ENCODE data around the gene CCR2.
A peak's percentile ranks its signal among the peaks of the same experiment; 100 is the strongest.

CCR2 gene

DNA sequence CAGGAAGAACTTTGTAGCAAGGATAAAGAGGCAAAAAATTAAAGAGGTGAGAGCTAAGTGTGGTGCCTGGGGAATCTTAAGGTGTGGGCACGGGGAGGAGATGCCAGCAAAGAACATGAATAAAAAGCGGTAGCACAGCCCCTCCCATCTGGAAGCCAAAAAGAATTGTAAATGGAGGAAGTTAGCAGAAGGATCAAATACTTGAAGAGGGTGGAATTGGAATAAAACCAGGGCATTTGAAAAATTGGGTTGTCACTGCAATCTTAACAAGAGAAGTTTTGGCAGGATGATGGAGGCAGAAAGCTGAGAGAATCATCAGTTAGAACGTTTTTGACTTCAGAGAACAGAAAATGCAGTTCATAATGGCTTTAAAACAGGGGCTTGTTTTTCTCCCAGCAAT lies 2.4 kb downstream of the CCR2 start:
- no peak for DNase-seq

DNA sequence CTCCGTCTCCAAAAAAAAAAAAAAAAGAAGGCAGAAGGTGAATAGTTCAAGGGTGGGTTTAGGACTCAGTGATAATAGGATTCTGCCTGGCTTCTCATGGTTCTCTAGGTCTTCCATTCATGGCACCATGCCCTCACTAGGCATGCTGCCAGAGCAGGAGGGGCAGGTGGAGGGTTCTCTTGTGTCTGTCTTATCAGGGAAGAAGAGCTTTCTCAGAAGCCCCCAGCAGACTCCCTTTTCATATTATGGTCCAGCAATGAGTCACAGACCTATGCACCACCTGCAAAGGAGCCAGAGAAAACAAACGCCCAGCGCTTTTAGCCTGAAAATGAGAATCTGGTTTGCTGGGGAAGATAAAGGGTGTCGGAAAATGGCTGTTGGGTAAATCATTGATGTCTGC lies 3.0 kb downstream of the CCR2 start:
- no peak for DNase-seq

DNA sequence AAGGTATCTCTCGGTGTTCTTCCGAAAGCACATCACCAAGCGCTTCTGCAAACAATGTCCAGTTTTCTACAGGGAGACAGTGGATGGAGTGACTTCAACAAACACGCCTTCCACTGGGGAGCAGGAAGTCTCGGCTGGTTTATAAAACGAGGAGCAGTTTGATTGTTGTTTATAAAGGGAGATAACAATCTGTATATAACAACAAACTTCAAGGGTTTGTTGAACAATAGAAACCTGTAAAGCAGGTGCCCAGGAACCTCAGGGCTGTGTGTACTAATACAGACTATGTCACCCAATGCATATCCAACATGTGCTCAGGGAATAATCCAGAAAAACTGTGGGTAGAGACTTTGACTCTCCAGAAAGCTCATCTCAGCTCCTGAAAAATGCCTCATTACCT lies 4.6 kb downstream of the CCR2 start:
- no peak for DNase-seq

DNA sequence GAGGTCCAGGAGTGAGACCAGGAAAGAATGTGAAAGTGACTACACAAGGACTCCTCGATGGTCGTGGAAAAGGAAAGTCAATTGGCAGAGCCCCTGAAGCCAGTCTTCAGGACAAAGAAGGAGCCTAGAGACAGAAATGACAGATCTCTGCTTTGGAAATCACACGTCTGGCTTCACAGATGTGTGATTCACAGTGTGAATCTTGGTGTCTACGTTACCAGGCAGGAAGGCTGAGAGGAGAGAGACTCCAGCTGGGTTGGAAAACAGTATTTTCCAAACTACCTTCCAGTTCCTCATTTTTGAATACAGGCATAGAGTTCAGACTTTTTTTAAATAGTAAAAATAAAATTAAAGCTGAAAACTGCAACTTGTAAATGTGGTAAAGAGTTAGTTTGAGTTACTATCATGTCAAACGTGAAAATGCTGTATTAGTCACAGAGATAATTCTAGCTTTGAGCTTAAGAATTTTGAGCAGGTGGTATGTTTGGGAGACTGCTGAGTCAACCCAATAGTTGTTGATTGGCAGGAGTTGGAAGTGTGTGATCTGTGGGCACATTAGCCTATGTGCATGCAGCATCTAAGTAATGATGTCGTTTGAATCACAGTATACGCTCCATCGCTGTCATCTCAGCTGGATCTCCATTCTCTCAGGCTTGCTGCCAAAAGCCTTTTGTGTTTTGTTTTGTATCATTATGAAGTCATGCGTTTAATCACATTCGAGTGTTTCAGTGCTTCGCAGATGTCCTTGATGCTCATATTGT lies 6.0 kb downstream of the CCR2 start:
- DNase-seq, result no peak

DNA sequence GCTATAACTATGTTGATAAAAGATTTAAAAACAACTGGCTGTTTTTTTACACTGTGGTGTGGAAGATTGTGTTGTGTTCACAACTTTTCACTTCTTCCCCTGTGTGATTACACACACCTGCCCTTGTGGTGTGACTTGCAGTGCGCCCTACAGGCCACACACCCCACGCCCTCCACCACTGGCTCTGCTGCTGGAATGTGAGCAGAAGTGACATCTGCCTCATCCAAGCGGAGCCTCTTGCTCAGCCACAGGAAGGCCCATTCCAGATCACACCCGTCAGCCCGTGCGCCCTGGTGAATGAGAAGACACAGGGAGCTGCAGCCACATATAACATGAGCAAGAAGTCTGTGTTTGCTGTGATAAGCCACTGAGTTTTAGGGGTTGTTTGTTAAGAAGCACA lies 7.0 kb downstream of the CCR2 start:
- no peak for DNase-seq

DNA sequence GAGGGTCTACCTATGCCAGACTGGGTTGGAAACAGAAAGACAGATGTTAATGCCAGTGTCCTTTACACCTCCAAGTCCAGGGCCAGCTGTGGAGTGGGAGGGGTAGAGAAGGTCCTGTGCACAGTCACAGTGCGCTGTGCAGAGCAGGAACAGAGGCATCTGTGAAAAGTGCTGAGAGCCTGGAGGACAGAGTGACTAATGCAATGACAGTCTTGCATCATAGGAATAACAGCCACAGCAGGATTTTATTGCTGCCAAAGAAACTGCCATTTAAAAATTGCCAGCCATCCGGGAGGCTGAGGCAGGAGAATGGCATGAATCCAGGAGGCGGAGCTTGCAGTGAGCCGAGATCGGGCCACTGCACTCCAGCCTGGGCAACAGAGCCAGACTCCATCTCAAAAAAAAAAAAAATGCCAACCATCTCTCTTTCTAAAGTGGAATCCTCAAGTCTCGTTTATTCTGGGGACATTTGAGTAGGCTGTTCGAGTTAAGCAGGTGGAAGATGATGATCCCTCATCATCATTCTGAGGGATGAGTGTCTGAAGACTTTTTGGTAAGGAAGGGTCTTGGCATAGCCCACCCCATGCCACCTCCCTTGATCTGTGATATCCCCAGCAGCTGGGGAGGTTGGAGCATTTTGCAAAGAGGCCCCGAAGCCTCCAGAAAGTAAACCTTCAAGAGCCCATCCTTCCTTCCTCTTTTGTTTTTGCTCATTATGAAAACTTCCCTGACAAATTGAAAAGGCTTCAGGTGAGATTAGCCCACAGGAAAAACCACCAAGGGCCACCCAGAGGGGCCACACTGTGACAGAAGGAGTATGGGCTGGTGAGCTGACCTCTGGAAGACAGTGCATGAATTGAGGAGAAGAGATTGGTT lies 7.7 kb downstream of the CCR2 start:
- DNase-seq, result no peak

DNA sequence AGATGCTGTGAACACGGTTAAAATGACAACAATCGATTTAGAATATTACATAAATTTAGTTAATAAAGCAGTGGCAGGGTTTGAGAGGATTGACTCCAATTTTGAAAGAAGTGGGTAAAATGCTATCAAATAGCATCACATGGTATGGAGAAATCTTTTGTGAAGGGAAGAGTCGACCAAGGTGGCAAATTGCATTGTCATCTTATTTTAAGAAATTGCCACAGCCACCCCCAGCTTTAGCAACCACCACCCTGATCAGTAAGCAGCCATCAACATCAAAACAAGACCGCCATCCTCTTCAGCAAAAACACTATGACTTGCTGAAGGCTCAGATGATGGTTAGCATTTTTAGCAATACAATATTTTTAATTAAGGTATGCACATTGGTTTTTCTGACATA lies 11.1 kb downstream of the CCR2 start:
- DNase-seq, result no peak

DNA sequence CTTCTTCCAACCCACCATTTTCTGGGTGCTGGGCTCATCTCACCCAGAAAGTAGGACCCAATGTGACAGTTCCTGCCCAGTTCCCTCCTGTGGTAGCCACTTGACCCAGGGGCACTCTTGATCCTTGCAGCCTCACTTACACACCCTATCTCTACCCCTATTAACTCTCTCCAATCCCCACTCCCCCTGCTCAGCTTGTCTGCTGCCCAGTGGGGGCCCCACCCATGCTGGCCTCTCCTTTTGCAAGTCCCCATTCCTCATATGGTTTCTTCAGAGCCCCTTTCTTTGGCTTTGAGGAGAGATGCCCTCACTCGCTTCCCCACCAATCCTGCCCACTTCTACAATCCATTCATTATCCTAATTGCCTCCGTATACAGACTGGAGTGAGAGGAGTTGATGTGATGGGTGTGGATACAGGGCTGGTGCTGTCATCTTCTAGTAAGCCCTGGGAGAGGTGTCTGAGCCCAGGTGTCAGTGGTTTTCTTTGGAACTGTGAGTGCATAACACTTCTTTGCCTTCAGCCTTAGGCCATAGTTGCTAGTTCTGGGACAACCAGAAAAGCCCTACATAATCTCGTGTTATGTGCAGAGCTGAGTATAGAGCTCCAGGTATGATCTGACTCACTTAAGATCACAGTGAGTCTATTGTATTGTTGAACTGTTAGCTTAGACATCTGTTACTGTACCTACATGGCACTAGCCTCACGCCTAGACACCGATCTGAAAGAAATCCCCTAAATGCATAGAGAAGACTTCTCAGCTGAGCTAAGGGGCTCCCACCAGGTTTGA lies 12.0 kb downstream of the CCR2 start:
- no peak for DNase-seq

DNA sequence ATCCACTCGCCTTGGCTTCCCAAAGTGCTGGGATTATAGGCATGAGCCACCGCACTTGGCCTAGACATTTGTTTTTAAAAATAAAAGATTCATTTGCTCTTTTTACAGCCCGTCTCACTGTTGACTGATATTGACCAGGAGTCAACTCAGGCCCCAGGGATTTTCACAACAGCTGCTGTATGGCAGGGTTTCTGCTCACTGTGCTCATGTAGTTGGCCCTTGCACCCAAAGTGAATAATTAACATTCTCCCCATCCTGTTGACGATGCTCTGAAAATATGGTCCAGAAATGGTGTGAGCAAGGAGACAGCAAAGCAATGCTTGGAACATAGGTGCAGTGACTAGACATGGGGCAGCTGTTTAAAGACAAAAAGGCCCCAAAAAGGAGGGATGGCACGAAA lies 13.9 kb downstream of the CCR2 start:
- DNase-seq, result no peak

DNA sequence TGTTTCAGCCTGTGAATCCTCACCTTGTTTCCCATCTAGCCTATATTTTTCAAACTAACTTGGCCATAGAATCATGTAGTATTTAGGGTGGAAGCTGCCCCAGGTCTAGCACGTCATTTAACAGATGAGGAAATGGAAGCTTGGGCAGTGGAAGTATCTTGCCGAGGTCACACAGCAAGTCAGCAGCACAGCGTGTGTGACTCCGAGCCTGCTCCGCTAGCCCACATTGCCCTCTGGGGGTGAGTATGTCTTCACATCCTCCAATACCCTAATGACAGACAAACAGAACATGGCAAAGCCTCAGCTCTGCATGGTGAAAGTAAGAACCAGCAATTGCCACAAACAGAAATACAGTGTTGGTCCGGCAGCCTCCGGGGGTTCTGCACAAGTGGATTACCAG lies 14.7 kb downstream of the CCR2 start:
- peak; percentile 43 to 51 for DNase-seq

DNA sequence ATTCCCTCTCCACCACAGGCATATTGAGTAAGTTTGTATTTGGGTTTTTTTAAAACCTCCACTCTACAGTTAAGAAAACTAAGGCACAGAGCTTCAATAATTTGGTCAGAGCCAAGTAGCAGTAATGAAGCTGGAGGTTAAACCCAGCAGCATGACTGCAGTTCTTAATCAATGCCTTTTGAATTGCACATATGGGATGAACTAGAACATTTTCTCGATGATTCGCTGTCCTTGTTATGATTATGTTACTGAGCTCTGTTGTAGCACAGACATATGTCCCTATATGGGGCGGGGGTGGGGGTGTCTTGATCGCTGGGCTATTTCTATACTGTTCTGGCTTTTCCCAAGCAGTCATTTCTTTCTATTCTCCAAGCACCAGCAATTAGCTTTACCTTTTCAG lies 15.2 kb downstream of the CCR2 start:
- no peak for DNase-seq

DNA sequence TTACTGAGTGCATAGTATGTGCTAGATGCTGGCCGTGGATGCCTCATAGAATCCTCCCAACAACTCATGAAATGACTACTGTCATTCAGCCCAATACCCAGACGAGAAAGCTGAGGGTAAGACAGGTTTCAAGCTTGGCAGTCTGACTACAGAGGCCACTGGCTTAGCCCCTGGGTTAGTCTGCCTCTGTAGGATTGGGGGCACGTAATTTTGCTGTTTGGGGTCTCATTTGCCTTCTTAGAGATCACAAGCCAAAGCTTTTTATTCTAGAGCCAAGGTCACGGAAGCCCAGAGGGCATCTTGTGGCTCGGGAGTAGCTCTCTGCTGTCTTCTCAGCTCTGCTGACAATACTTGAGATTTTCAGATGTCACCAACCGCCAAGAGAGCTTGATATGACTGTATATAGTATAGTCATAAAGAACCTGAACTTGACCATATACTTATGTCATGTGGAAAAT lies 15.8 kb downstream of the CCR2 start:
- DNase-seq, result no peak

DNA sequence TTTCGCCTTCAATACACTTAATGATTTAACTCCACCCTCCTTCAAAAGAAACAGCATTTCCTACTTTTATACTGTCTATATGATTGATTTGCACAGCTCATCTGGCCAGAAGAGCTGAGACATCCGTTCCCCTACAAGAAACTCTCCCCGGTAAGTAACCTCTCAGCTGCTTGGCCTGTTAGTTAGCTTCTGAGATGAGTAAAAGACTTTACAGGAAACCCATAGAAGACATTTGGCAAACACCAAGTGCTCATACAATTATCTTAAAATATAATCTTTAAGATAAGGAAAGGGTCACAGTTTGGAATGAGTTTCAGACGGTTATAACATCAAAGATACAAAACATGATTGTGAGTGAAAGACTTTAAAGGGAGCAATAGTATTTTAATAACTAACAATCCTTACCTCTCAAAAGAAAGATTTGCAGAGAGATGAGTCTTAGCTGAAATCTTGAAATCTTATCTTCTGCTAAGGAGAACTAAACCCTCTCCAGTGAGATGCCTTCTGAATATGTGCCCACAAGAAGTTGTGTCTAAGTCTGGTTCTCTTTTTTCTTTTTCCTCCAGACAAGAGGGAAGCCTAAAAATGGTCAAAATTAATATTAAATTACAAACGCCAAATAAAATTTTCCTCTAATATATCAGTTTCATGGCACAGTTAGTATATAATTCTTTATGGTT lies 17.1 kb downstream of the CCR2 start, which contains the start of gene CCR5:
TSS of gene CCR5 (plus strand) at position 108 of the 680 bp plus-strand sequence. CDS start 1,957 bp downstream, outside the sequence.
- no peak for DNase-seq

DNA sequence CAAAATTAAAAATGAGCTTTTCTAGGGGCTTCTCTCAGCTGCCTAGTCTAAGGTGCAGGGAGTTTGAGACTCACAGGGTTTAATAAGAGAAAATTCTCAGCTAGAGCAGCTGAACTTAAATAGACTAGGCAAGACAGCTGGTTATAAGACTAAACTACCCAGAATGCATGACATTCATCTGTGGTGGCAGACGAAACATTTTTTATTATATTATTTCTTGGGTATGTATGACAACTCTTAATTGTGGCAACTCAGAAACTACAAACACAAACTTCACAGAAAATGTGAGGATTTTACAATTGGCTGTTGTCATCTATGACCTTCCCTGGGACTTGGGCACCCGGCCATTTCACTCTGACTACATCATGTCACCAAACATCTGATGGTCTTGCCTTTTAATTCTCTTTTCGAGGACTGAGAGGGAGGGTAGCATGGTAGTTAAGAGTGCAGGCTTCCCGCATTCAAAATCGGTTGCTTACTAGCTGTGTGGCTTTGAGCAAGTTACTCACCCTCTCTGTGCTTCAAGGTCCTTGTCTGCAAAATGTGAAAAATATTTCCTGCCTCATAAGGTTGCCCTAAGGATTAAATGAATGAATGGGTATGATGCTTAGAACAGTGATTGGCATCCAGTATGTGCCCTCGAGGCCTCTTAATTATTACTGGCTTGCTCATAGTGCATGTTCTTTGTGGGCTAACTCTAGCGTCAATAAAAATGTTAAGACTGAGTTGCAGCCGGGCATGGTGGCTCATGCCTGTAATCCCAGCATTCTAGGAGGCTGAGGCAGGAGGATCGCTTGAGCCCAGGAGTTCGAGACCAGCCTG lies 17.8 kb downstream of the CCR2 start:
- DNase-seq, result no peak

DNA sequence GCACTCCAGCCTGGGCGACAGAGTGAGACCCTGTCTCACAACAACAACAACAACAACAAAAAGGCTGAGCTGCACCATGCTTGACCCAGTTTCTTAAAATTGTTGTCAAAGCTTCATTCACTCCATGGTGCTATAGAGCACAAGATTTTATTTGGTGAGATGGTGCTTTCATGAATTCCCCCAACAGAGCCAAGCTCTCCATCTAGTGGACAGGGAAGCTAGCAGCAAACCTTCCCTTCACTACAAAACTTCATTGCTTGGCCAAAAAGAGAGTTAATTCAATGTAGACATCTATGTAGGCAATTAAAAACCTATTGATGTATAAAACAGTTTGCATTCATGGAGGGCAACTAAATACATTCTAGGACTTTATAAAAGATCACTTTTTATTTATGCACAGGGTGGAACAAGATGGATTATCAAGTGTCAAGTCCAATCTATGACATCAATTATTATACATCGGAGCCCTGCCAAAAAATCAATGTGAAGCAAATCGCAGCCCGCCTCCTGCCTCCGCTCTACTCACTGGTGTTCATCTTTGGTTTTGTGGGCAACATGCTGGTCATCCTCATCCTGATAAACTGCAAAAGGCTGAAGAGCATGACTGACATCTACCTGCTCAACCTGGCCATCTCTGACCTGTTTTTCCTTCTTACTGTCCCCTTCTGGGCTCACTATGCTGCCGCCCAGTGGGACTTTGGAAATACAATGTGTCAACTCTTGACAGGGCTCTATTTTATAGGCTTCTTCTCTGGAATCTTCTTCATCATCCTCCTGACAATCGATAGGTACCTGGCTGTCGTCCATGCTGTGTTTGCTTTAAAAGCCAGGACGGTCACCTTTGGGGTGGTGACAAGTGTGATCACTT lies 18.8 kb downstream of the CCR2 start:
- no peak for DNase-seq

DNA sequence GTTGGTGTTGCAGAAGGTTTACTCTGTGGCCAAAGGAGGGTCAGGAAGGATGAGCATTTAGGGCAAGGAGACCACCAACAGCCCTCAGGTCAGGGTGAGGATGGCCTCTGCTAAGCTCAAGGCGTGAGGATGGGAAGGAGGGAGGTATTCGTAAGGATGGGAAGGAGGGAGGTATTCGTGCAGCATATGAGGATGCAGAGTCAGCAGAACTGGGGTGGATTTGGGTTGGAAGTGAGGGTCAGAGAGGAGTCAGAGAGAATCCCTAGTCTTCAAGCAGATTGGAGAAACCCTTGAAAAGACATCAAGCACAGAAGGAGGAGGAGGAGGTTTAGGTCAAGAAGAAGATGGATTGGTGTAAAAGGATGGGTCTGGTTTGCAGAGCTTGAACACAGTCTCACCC lies 20.8 kb downstream of the CCR2 start:
- DNase-seq, result no peak

DNA sequence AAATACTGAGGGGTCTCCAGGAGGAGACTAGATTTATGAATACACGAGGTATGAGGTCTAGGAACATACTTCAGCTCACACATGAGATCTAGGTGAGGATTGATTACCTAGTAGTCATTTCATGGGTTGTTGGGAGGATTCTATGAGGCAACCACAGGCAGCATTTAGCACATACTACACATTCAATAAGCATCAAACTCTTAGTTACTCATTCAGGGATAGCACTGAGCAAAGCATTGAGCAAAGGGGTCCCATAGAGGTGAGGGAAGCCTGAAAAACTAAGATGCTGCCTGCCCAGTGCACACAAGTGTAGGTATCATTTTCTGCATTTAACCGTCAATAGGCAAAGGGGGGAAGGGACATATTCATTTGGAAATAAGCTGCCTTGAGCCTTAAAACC lies 21.3 kb downstream of the CCR2 start:
- no peak for DNase-seq

DNA sequence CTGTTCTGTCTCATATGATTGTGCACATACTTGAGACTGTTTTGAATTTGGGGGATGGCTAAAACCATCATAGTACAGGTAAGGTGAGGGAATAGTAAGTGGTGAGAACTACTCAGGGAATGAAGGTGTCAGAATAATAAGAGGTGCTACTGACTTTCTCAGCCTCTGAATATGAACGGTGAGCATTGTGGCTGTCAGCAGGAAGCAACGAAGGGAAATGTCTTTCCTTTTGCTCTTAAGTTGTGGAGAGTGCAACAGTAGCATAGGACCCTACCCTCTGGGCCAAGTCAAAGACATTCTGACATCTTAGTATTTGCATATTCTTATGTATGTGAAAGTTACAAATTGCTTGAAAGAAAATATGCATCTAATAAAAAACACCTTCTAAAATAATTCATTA lies 21.9 kb downstream of the CCR2 start:
- DNase-seq, result no peak

DNA sequence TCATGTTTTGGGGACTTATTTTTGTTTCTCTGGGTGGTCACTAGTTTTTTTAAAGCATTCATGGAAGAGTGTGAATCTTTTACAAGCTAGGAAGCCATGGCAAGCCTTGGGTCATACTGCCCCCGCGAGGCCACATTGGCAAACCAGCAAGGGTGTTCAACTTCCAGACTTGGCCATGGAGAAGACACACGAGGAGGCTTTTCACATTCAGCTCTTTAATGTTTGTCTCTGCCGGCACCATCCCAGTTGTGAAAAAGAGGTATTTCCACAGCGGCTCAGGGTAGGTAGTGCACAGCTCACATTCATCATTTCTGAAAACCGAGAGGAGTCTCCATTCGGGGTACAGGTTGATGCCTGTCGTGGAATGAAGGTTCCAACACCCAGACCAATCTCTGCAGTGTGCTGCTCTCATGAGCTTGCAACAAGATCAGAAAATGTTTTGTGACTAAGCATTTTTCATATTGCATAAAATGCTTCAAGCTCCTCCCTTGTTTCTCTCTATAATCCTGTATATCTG lies 24.6 kb downstream of the CCR2 start:
- DNase-seq, result peak; percentile 52 to 57

DNA sequence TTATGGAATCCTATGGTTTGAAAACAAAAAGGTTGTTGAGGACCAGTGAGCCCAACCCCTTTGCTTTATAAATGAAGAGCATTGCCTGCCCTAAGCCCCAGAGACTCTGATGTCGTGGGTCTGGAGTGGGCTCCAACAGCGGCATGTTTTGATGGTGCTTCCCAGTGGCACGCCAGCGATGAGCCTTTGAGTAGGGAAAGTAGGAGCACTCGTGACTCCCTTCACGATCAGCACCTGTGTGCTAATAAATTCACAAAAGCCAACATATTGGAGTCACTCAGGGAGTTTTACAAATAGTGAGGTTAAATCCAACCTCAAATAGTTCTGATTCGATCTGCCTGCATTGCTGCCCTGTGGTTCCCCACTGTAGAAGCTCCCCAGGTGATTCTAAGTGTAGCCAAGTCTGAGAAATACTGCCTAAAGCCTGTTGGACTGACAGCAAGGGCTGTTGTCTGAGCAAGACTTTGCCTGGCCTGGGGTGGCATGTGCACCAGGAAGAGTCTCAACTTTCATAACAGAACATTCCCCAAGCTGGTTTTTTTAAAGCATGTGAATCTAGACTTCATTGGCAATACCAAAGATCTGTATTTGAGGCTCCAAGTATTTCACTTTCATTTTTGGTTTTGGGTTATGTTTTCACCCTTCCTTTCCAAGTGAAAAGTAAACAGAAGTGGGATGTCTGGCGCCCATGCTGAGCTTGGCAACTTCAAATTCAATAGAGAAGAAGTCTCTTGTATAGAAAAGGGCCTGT lies 26.7 kb downstream of the CCR2 start:
- no peak for DNase-seq

Data from activated CD4-positive, alpha-beta T cell treated with anti-CD3 and anti-CD28 coated beads, Interleukin-2, amount 50 U/mL, for 4 hours (primary cell).